LNCaP clone FGC (cell line): ENCODE results near the gene D2HGDH.
"Not testable (repeated sequence)": the region's sequence is repeated elsewhere in the genome, so short reads cannot be mapped to it uniquely, and the experiment has no call there.

Experiments
- DNase-seq: peaks from one replicate; pipeline ENCODE4 v3.0.0-alpha.2; 2011; ENCODE audit warnings: low read depth
- H3K4me3 ChIP-seq: 2 replicates; pipeline ENCODE4 v1.5.1; 2011; ENCODE audit warnings: mild to moderate bottlenecking, low read depth, low read length, control low read depth
- CTCF ChIP-seq: IDR thresholded peaks from 2 replicates; pipeline ENCODE4 v1.5.1; 2012; ENCODE audit warnings: mild to moderate bottlenecking; ENCODE audit not compliant: control insufficient read depth, insufficient read depth; ENCODE audit errors: extremely low read depth

Gene D2HGDH

GRCh38 chr2:241752689-241753276, 18.4 kb downstream of the D2HGDH start:
- H3K4me3 ChIP-seq = no peak overlapping the region
- TF ChIP-seq CTCF = no peak
- DNase-seq = no peak

- no peak for TF ChIP-seq CTCF
- no peak overlapping the region for H3K4me3 ChIP-seq
- no peak for DNase-seq
Observed at GRCh38 chr2:241753493-241753892, 19.1 kb downstream of the D2HGDH start.

- H3K4me3 ChIP-seq = no peak overlapping the region
- no peak for DNase-seq
- TF ChIP-seq CTCF = no peak
Observed at GRCh38 chr2:241754042-241754441, 19.6 kb downstream of the D2HGDH start.

GRCh38 chr2:241755166-241755565, 20.7 kb downstream of the D2HGDH start:
- no peak for TF ChIP-seq CTCF
- H3K4me3 ChIP-seq = no peak overlapping the region
- no peak for DNase-seq

- no peak overlapping the region for H3K4me3 ChIP-seq
- no peak for DNase-seq
- no peak for TF ChIP-seq CTCF
Observed at GRCh38 chr2:241755777-241756176, 21.3 kb downstream of the D2HGDH start.

GRCh38 chr2:241759067-241759807, 24.8 kb downstream of the D2HGDH start:
- TF ChIP-seq CTCF = no peak
- no peak overlapping the region for H3K4me3 ChIP-seq

GRCh38 chr2:241759893-241760292, 25.5 kb downstream of the D2HGDH start:
- DNase-seq, H3K4me3 ChIP-seq: not testable (repeated sequence)

More at GRCh38 chr2:241759067-241759807, 24.8 kb downstream of the D2HGDH start:
- DNase-seq = peak; percentile 46
